Hepatocyte (in vitro differentiated cells): Measurements from ENCODE around the gene SNX24. TPM values are rescaled to one million over a fixed set of nuclear protein-coding genes. Genes with fewer than 3 reads are reported as not detected.

Experiments used
- DNase-seq: peaks from one replicate; pipeline ENCODE4 v3.0.0-alpha.2; 2016; ENCODE audit warnings: low spot score
- H2AFZ ChIP-seq: fragments of 200-600 bp; sonication (generic); 2 replicates; pipeline ENCODE4 v1.6.0; 2016; ENCODE audit warnings: antibody characterized with exemption, mild to moderate bottlenecking
- H3K27ac ChIP-seq: fragments of 200-600 bp; sonication (generic); 2 replicates; pipeline ENCODE4 v1.5.1; 2016; ENCODE audit warnings: mild to moderate bottlenecking
- H3K27me3 ChIP-seq: fragments of 200-600 bp; sonication (generic); 2 replicates; pipeline ENCODE4 v1.6.1; 2016
- H3K36me3 ChIP-seq: fragments of 200-600 bp; sonication (generic); replicated peaks from 2 replicates; pipeline ENCODE4 v1.5.1; 2016; ENCODE audit warnings: low read depth; ENCODE audit not compliant: insufficient read depth
- H3K4me1 ChIP-seq: fragments of 200-600 bp; sonication (generic); 2 replicates; pipeline ENCODE4 v1.5.1; 2016; ENCODE audit warnings: mild to moderate bottlenecking, moderate library complexity; ENCODE audit not compliant: insufficient read depth
- H3K4me2 ChIP-seq: fragments of 200-600 bp; sonication (generic); 2 replicates; pipeline ENCODE4 v1.6.0; 2016
- H3K4me3 ChIP-seq: fragments of 200-600 bp; sonication (generic); 2 replicates; pipeline ENCODE4 v1.5.1; 2016; ENCODE audit warnings: mild to moderate bottlenecking
- H3K79me2 ChIP-seq: fragments of 200-600 bp; sonication (generic); 2 replicates; pipeline ENCODE4 v1.6.0; 2017; ENCODE audit warnings: mild to moderate bottlenecking
- H3K9me2 ChIP-seq: fragments of 200-600 bp; sonication (generic); replicated peaks from 2 replicates; pipeline ENCODE4 v1.6.0; 2017; ENCODE audit warnings: mild to moderate bottlenecking; ENCODE audit not compliant: insufficient read depth
- H3K9me3 ChIP-seq: fragments of 200-600 bp; sonication (generic); 2 replicates; pipeline ENCODE4 v1.5.1; 2016; ENCODE audit warnings: low read depth, mild to moderate bottlenecking
- H4K20me1 ChIP-seq: fragments of 200-600 bp; sonication (generic); 2 replicates; pipeline ENCODE4 v1.6.0; 2016; ENCODE audit warnings: mild to moderate bottlenecking; ENCODE audit not compliant: insufficient read depth, poor library complexity, severe bottlenecking
- CTCF ChIP-seq: fragments of 200-600 bp; sonication (generic); IDR thresholded peaks from 2 replicates; pipeline ENCODE4 v1.5.1; 2016; ENCODE audit warnings: antibody characterized with exemption, mild to moderate bottlenecking; ENCODE audit not compliant: poor library complexity
- EZH2 ChIP-seq: fragments of 200-600 bp; sonication (generic); IDR thresholded peaks from 2 replicates; pipeline ENCODE4 v1.6.1; 2016; ENCODE audit warnings: antibody characterized with exemption, mild to moderate bottlenecking, borderline replicate concordance
- EZH2phosphoT487 ChIP-seq: fragments of 200-600 bp; sonication (generic); IDR thresholded peaks from one replicate; pipeline ENCODE4 v1.6.1; 2018; ENCODE audit warnings: antibody characterized with exemption, mild to moderate bottlenecking, low read depth, moderate library complexity; ENCODE audit not compliant: unreplicated experiment, severe bottlenecking
- WGBS: methylation state at CpG from one replicate; pipeline ENCODE4 v1.1.6; 2016; ENCODE audit warnings: low lambda C conversion rate; ENCODE audit errors: missing lambda C conversion rate; 5-methylcytosine and 5-hydroxymethylcytosine counted together
- polyA plus RNA-seq: library from polyadenylated mRNA; unstranded; fragments of >200 nt; fragmentation: Nextera tagmentation; extraction: Ambion mirVana; gene quantifications from 2 replicates; pipeline ENCODE4 v1.2.1, GENCODE V29; 2016
- total RNA-seq: library from RNA; depleted of rRNA; stranded (reverse); fragments of >200 nt; gene quantifications from 2 replicates; pipeline ENCODE4 v1.2.3, GENCODE V29; 2014

SNX24 gene
- total and polyA plus RNA-seq, 2 experiments from 2014 or later, result 28.8 to 38.2 TPM

GRCh38 chr5:122882831-122883230 is 37.4 kb downstream of the SNX24 start:
- H3K27ac ChIP-seq, result no peak overlapping the region
- H3K27me3 ChIP-seq, result no peaks in the 10 kb centered on the region
- no peaks in the 10 kb centered on the region for H3K9me3 ChIP-seq
- peaks cover 14% of the 10 kb centered on the region for H3K79me2 ChIP-seq
- H4K20me1 ChIP-seq, result no peaks in the 10 kb centered on the region
- no peak for TF ChIP-seq CTCF
- no peak for TF ChIP-seq EZH2
- no peak for TF ChIP-seq EZH2phosphoT487
- H3K4me2 ChIP-seq, result no peak overlapping the region
- H3K4me1 ChIP-seq, result peaks cover 9% of the 10 kb centered on the region
- H3K4me3 ChIP-seq, result no peak overlapping the region
- H3K9me2 ChIP-seq, result no peaks in the 10 kb centered on the region
- H3K36me3 ChIP-seq, result no peaks in the 10 kb centered on the region
- H2AFZ ChIP-seq, result no peak overlapping the region
- no peak for DNase-seq
- WGBS, result 80% methylated on average over 3 of the region's 3 CpGs

- WGBS, result 50% methylated on average over 1 of the region's 1 CpG
- Histone ChIP-seq H3K36me3 (no peaks in the 10 kb centered on the region), H3K4me3 (no peak overlapping the region), H3K27me3 (no peaks in the 10 kb centered on the region), H3K4me1 (peaks cover 6% of the 10 kb centered on the region), H2AFZ (no peak overlapping the region), H3K27ac (no peak overlapping the region), H3K9me2 (no peaks in the 10 kb centered on the region), H3K79me2 (peaks cover 14% of the 10 kb centered on the region), H3K9me3 (no peaks in the 10 kb centered on the region), H4K20me1 (no peaks in the 10 kb centered on the region), H3K4me2 (no peak overlapping the region)
- no peak for DNase-seq
- TF ChIP-seq EZH2phosphoT487 (no peak), EZH2 (no peak), CTCF (no peak)
Measured at GRCh38 chr5:122885045-122885517, 39.7 kb downstream of the SNX24 start.

GRCh38 chr5:122885891-122886290 is 40.5 kb downstream of the SNX24 start:
- 96% methylated on average over 6 of the region's 6 CpGs for WGBS

More at GRCh38 chr5:122885891-122886290, 40.5 kb downstream of the SNX24 start:
- Histone ChIP-seq H3K4me2 (no peak overlapping the region), H3K27ac (no peak overlapping the region), H3K27me3 (no peaks in the 10 kb centered on the region), H3K9me3 (no peaks in the 10 kb centered on the region), H2AFZ (no peak overlapping the region), H4K20me1 (no peaks in the 10 kb centered on the region), H3K36me3 (no peaks in the 10 kb centered on the region), H3K4me1 (no peaks in the 10 kb centered on the region), H3K9me2 (no peaks in the 10 kb centered on the region), H3K79me2 (peaks cover 18% of the 10 kb centered on the region), H3K4me3 (no peak overlapping the region)
- DNase-seq, result no peak
- TF ChIP-seq CTCF (no peak), EZH2phosphoT487 (no peak), EZH2 (no peak)
